ENCODE results near the gene IGFBP4. TPM values are rescaled to one million over a fixed set of nuclear protein-coding genes. Genes with fewer than 3 reads are reported as not detected.

Gene IGFBP4
- total and polyA plus RNA-seq, 2 of the 13 experiments (the other 11 are each of a cell fraction or from before 2014, with no cell fraction given) = 4.1 to 49.0 TPM

DNA sequence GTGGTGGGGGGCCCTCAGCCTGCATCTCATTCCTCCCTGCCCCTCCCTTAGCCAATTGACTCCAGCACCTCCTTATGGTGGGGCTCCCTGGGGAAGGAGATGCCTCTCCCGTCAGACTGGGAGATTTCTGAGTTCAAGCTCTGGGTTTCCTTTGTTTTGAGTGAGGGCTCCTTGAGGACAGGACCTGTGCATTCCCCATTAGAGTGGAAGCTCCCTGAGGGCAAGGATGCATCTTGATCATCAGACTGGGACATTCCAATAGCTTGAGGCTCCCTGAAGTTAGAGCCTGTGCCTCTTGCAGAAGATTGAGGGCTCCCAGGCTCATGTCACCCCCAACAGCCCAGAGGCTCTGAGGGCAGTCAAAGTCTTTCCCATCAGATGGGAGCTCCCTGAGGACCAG lies 34.5 kb downstream of the IGFBP4 start (continued):
- TF ChIP-seq, protein P1, sequence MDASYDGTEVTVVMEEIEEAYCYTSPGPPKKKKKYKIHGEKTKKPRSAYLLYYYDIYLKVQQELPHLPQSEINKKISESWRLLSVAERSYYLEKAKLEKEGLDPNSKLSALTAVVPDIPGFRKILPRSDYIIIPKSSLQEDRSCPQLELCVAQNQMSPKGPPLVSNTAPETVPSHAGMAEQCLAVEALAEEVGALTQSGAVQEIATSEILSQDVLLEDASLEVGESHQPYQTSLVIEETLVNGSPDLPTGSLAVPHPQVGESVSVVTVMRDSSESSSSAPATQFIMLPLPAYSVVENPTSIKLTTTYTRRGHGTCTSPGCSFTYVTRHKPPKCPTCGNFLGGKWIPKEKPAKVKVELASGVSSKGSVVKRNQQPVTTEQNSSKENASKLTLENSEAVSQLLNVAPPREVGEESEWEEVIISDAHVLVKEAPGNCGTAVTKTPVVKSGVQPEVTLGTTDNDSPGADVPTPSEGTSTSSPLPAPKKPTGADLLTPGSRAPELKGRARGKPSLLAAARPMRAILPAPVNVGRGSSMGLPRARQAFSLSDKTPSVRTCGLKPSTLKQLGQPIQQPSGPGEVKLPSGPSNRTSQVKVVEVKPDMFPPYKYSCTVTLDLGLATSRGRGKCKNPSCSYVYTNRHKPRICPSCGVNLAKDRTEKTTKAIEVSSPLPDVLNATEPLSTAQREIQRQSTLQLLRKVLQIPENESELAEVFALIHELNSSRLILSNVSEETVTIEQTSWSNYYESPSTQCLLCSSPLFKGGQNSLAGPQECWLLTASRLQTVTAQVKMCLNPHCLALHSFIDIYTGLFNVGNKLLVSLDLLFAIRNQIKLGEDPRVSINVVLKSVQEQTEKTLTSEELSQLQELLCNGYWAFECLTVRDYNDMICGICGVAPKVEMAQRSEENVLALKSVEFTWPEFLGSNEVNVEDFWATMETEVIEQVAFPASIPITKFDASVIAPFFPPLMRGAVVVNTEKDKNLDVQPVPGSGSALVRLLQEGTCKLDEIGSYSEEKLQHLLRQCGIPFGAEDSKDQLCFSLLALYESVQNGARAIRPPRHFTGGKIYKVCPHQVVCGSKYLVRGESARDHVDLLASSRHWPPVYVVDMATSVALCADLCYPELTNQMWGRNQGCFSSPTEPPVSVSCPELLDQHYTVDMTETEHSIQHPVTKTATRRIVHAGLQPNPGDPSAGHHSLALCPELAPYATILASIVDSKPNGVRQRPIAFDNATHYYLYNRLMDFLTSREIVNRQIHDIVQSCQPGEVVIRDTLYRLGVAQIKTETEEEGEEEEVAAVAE (CRISPR knock-in tag; IDR thresholded peaks at IDR 0.05; ENCODE audit: borderline replicate concordance) = no peak
- TF ChIP-seq RARA (CRISPR knock-in tag; IDR thresholded peaks at IDR 0.05) = no peak
- no peak for TF ChIP-seq IRF2 (CRISPR knock-in tag; IDR thresholded peaks at IDR 0.05)
- TF ChIP-seq ZNF563 (CRISPR knock-in tag; IDR thresholded peaks at IDR 0.05) = no peak
- TF ChIP-seq, protein P2, sequence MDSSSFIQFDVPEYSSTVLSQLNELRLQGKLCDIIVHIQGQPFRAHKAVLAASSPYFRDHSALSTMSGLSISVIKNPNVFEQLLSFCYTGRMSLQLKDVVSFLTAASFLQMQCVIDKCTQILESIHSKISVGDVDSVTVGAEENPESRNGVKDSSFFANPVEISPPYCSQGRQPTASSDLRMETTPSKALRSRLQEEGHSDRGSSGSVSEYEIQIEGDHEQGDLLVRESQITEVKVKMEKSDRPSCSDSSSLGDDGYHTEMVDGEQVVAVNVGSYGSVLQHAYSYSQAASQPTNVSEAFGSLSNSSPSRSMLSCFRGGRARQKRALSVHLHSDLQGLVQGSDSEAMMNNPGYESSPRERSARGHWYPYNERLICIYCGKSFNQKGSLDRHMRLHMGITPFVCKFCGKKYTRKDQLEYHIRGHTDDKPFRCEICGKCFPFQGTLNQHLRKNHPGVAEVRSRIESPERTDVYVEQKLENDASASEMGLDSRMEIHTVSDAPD (CRISPR knock-in tag; IDR thresholded peaks at IDR 0.05) = no peak
- TF ChIP-seq ZNF775 (CRISPR knock-in tag; IDR thresholded peaks at IDR 0.05; ENCODE audit: borderline replicate concordance) = no peak
- TF ChIP-seq HMG20B (CRISPR knock-in tag; conservative IDR thresholded peaks at IDR 0.05) = no peak
- TF ChIP-seq CBFB (CRISPR knock-in tag; IDR thresholded peaks at IDR 0.05) = no peak
- TF ChIP-seq ZNF335 (CRISPR knock-in tag; IDR thresholded peaks at IDR 0.05) = no peak
- TF ChIP-seq TCF7 (IDR thresholded peaks at IDR 0.05; ENCODE audit: low read depth) = no peak

All from HepG2 (cell line).